NCI-H128 (cell line): ENCODE results near the gene LPAR1.

ENCODE experiments used
- DNase-seq: peaks from one replicate; lab custom pipeline; 2025; ENCODE audit not compliant: unreplicated experiment; lab: John Stamatoyannopoulos, UW

The LPAR1 gene

GRCh38 chr9:111003182-111003581 is 35.1 kb downstream of the LPAR1 start:
- DNase-seq, result no peak

GRCh38 chr9:111001526-111001925 is 36.7 kb downstream of the LPAR1 start:
- DNase-seq, result no peak

- DNase-seq, result no peak
These were observed 38.1 kb downstream of the LPAR1 start for GRCh38 chr9:111000202-111000601.

GRCh38 chr9:110999379-110999778 is 38.9 kb downstream of the LPAR1 start:
- no peak for DNase-seq

GRCh38 chr9:110997847-110998246 is 40.4 kb downstream of the LPAR1 start:
- DNase-seq, result no peak

GRCh38 chr9:110996436-110997220 is 41.6 kb downstream of the LPAR1 start:
- DNase-seq, result no peak

- DNase-seq, result no peak
These were observed 42.6 kb downstream of the LPAR1 start for GRCh38 chr9:110995420-110996340.

- DNase-seq, result no peak
These were observed 43.5 kb downstream of the LPAR1 start for GRCh38 chr9:110994771-110995241.

GRCh38 chr9:110990481-110990880 is 47.8 kb downstream of the LPAR1 start:
- DNase-seq, result no peak

- no peak for DNase-seq
These were observed 51.7 kb downstream of the LPAR1 start for GRCh38 chr9:110986529-110986928.

- no peak for DNase-seq
These were observed 53.3 kb downstream of the LPAR1 start for GRCh38 chr9:110984890-110985437.

- no peak for DNase-seq
These were observed 58.0 kb downstream of the LPAR1 start for GRCh38 chr9:110980261-110980660.

GRCh38 chr9:110979636-110980035 is 58.6 kb downstream of the LPAR1 start:
- no peak for DNase-seq

- no peak for DNase-seq
These were observed 59.8 kb downstream of the LPAR1 start for GRCh38 chr9:110978516-110978915.

- DNase-seq, result no peak
These were observed 61.0 kb downstream of the LPAR1 start for GRCh38 chr9:110977259-110977709.

- DNase-seq, result no peak
These were observed 62.3 kb downstream of the LPAR1 start for GRCh38 chr9:110975969-110976368.

GRCh38 chr9:110975278-110975677 is 63.0 kb downstream of the LPAR1 start:
- DNase-seq, result no peak

GRCh38 chr9:110971705-110972104 is 66.6 kb downstream of the LPAR1 start:
- no peak for DNase-seq

- no peak for DNase-seq
These were observed 67.0 kb downstream of the LPAR1 start for GRCh38 chr9:110971234-110971633.

- DNase-seq, result no peak
These were observed 68.3 kb downstream of the LPAR1 start for GRCh38 chr9:110969971-110970386.

GRCh38 chr9:110968096-110968495 is 70.2 kb downstream of the LPAR1 start:
- DNase-seq, result no peak
